Forelimb muscle (tissue), 1 donor: Measurements from ENCODE around the gene RPN1. TPM values are rescaled to one million over a fixed set of nuclear protein-coding genes. Genes with fewer than 3 reads are reported as not detected.
A peak's percentile ranks its signal among the peaks of the same experiment; 100 is the strongest.
"Not testable (repeated sequence)": the region's sequence is repeated elsewhere in the genome, so short reads cannot be mapped to it uniquely, and the experiment has no call there.

Source experiments
- DNase-seq: peaks from one replicate; pipeline ENCODE4 v3.0.0-alpha.2; 2013; ENCODE audit warnings: low read depth
- polyA plus RNA-seq: library from polyadenylated mRNA; unstranded; fragments of 120-200 nt; gene quantifications from one replicate; pipeline ENCODE4 v1.2.1, GENCODE V29; 2013; ENCODE audit not compliant: insufficient read length

The RPN1 gene
- polyA plus RNA-seq, 1 donor, result 91.6 TPM

GRCh38 chr3:128653383-128653992 is 2.9 kb upstream of the RPN1 start:
- DNase-seq, result not testable (repeated sequence)

- no peak for DNase-seq
These were observed 1.5 kb downstream of the RPN1 start for GRCh38 chr3:128648940-128649663.

- DNase-seq, result no peak
These were observed 2.2 kb downstream of the RPN1 start for GRCh38 chr3:128648402-128648801.

- no peak for DNase-seq
These were observed 3.3 kb downstream of the RPN1 start for GRCh38 chr3:128647307-128647706.

- no peak for DNase-seq
These were observed 16.5 kb downstream of the RPN1 start for GRCh38 chr3:128634075-128634611.

GRCh38 chr3:128632301-128632700 is 18.3 kb downstream of the RPN1 start:
- no peak for DNase-seq

GRCh38 chr3:128629936-128630335 is 20.7 kb downstream of the RPN1 start:
- DNase-seq, result no peak

- no peak for DNase-seq
These were observed 25.1 kb downstream of the RPN1 start for GRCh38 chr3:128625409-128625945.

- no peak for DNase-seq
These were observed 26.0 kb downstream of the RPN1 start for GRCh38 chr3:128624526-128625138.

- DNase-seq, result no peak
These were observed 26.8 kb downstream of the RPN1 start for GRCh38 chr3:128623762-128624176.

- DNase-seq, result no peak
These were observed 28.7 kb downstream of the RPN1 start for GRCh38 chr3:128621931-128622330.

GRCh38 chr3:128621234-128621633 is 29.4 kb downstream of the RPN1 start:
- DNase-seq, result no peak

- no peak for DNase-seq
These were observed 30.3 kb downstream of the RPN1 start for GRCh38 chr3:128620268-128620691.

GRCh38 chr3:128619146-128619890 is 31.3 kb downstream of the RPN1 start:
- no peak for DNase-seq

GRCh38 chr3:128618398-128618726 is 32.3 kb downstream of the RPN1 start:
- no peak for DNase-seq

GRCh38 chr3:128617557-128618397 is 32.8 kb downstream of the RPN1 start:
- peak; percentile 87 for DNase-seq

GRCh38 chr3:128617270-128617556 is 33.4 kb downstream of the RPN1 start:
- DNase-seq, result no peak

GRCh38 chr3:128616516-128617269 is 33.9 kb downstream of the RPN1 start:
- no peak for DNase-seq

GRCh38 chr3:128614076-128614475 is 36.5 kb downstream of the RPN1 start:
- DNase-seq, result no peak

- DNase-seq, result no peak
These were observed 37.4 kb downstream of the RPN1 start for GRCh38 chr3:128613083-128613829.
